Spinal cord (tissue), 10 donors: Measurements from ENCODE around the gene TMEM108. TPM values are rescaled to one million over a fixed set of nuclear protein-coding genes. Genes with fewer than 3 reads are reported as not detected.

Source experiments
- DNase-seq, 6 donors: peaks; one replicate each; pipeline versions ENCODE4 v3.0.0 to v3.0.0-alpha.2; 2013 to 2015; ENCODE audit warnings: low spot score in 6 of 6, low read depth in 4 of 6
- H3K27ac ChIP-seq: one replicate; pipeline ENCODE4 v1.5.1; 2013; ENCODE audit warnings: low read depth, low read length, control low read depth
- H3K27me3 ChIP-seq: one replicate; pipeline ENCODE4 v1.6.1; 2013; ENCODE audit warnings: low read length; ENCODE audit not compliant: control insufficient read depth, insufficient read depth
- H3K36me3 ChIP-seq: one replicate; pipeline ENCODE4 v1.6.1; 2013; ENCODE audit warnings: low read length; ENCODE audit not compliant: control insufficient read depth, insufficient read depth
- H3K4me1 ChIP-seq: one replicate; pipeline ENCODE4 v1.6.1; 2013; ENCODE audit warnings: low read length; ENCODE audit not compliant: control insufficient read depth, insufficient read depth
- H3K4me3 ChIP-seq: one replicate; pipeline ENCODE4 v1.5.1; 2013; ENCODE audit warnings: low read depth, low read length, control low read depth
- H3K9me3 ChIP-seq: one replicate; pipeline ENCODE4 v1.6.1; 2013; ENCODE audit warnings: low read length; ENCODE audit not compliant: control insufficient read depth, insufficient read depth
- WGBS: methylation state at CpG from one replicate; pipeline ENCODE4 v1.1.5; 2013; ENCODE audit warnings: missing lambda C conversion rate; ENCODE audit not compliant: insufficient coverage; 5-methylcytosine and 5-hydroxymethylcytosine counted together
- polyA plus RNA-seq, 2 donors: library from polyadenylated mRNA; unstranded; fragments of 120-200 nt; gene quantifications; one replicate each; pipeline ENCODE4 v1.2.1, GENCODE V29; 2013; ENCODE audit not compliant: insufficient read length in 2 of 2
- total RNA-seq, 2 donors: library from RNA; depleted of rRNA in 1 of 2; stranded (reverse); fragments of 120-200 nt in 1 of 2; fragments of >200 nt in 1 of 2; gene quantifications; one replicate each; pipeline versions ENCODE4 v1.2.3 to v1.2.4, GENCODE V29; 2013 to 2014
- donor health status: healthy.

TMEM108 gene
- total and polyA plus RNA-seq, 4 donors = 6.6 to 75.5 (median 30.5) TPM

DNA sequence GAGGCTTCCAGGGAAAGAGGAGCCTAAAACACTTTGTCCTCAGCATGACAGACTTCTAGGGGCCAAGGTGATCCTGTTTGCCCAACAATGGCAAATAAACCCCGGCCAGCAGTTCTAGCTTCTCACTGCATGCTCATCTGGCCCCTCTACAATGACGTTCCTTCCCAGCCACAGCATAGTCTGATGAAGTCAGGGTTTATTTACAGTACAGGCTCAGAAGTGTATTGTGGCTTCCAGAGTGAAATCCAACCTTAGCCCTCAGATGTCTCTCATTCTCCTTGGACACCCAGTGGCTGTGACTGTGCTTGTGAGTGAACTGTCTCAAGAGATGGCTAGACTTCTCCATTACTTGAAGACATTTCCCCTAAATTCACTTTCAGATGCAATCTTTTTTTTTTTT is 402.5 kb downstream of the TMEM108 start:
- Histone ChIP-seq H3K27ac (no peak overlapping the region), H3K36me3 (no peaks in the 10 kb centered on the region)
- no peak for DNase-seq

DNA sequence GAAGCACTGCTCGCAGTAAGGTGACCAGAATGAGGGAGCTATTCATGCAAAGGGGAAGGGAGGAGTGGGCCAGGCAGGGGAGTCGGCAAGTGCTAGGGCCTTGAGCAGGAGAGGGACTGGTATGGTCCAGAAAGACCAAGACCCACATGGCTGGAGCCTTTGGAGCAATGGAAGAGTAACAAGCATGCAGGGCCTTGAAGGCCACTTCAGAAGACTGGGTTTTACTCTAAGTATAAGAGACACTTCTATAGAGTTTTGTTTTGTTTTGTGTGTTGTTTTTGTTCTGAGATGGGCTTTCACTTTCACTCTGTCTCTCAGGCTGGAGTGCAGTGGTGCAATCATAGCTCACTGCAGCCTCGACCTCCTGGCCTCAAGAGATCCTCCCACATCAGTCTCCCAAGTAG is 403.7 kb downstream of the TMEM108 start:
- Histone ChIP-seq H3K4me3 (no peak overlapping the region), H3K27ac (no peak overlapping the region), H3K36me3 (no peaks in the 10 kb centered on the region), H3K4me1 (no peaks in the 10 kb centered on the region), H3K27me3 (no peaks in the 10 kb centered on the region), H3K9me3 (no peaks in the 10 kb centered on the region)
- DNase-seq = no peak
- 92% methylated on average over 2 of the region's 3 CpGs for WGBS

More for the DNA sequence above, 402.5 kb downstream of the TMEM108 start:
- Histone ChIP-seq H3K27me3 (no peaks in the 10 kb centered on the region), H3K4me1 (no peaks in the 10 kb centered on the region), H3K4me3 (no peak overlapping the region), H3K9me3 (no peaks in the 10 kb centered on the region)
- 100% methylated on average over 1 of the region's 2 CpGs for WGBS

DNA sequence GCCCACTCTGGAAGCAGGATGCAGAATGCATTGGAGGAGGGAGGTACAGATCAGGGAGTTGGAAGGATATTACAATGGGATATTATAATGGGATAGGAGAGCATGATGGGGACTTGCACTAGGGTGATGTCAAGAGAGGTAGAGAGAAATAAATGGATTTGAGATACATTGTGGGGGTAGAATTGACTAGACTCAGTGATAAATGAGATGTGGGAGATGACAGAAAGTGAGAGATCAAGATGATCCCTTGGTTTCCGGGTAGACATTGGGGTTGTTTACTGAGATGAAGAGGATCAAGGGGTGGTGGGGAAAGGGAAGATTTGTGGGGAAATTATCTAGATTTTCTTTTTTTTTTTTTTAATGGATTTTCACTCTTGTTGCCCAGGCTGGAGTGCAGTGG is 404.3 kb downstream of the TMEM108 start:
- Histone ChIP-seq H3K4me3 (no peak overlapping the region), H3K27ac (no peak overlapping the region), H3K4me1 (no peaks in the 10 kb centered on the region), H3K27me3 (no peaks in the 10 kb centered on the region), H3K36me3 (no peaks in the 10 kb centered on the region), H3K9me3 (no peaks in the 10 kb centered on the region)
- DNase-seq = no peak
- 100% methylated on average over 1 of the region's 1 CpG for WGBS

DNA sequence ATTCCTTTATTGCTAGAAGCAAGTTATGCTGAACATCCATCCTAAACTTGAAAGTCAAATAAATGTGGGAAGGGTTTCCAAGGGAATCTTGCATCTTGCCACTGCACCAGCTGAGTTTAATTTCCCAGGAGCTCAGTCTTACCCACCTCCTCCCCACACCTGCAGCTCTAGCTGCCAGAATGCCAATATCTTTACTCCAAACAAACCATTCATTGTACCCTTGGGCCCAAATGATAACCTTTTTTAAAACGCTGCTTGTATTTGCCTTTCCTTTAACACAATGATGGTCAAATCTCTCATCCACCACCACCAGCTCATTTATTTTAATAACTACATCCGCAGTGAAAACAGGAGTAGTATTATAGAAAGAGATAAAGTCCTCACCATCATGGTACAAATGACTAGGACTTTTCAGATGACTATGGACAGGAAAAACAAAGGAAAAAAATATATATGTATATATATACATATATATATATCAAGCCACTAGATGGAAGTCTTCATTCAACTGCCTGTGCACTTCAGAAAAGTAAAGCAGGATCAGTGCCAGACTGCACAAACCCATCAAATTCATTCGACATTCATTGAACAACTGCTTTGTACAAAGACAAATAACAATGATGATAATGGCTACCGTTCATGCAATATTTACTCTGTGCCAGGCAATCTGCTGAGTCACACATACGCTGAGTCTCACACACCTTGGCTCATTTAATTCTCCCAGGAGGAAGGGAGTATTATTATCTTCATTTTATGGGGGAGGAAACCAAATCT is 405.6 kb downstream of the TMEM108 start:
- H3K36me3 ChIP-seq = no peaks in the 10 kb centered on the region
- peak in 2 of 6 donors; percentile 38 to 65 for DNase-seq
- H3K4me1 ChIP-seq = peaks cover 5% of the 10 kb centered on the region
- H3K4me3 ChIP-seq = no peak overlapping the region
- H3K27me3 ChIP-seq = no peaks in the 10 kb centered on the region
- H3K9me3 ChIP-seq = no peaks in the 10 kb centered on the region
- no peak overlapping the region for H3K27ac ChIP-seq
- 20% methylated on average over 1 of the region's 5 CpGs for WGBS

DNA sequence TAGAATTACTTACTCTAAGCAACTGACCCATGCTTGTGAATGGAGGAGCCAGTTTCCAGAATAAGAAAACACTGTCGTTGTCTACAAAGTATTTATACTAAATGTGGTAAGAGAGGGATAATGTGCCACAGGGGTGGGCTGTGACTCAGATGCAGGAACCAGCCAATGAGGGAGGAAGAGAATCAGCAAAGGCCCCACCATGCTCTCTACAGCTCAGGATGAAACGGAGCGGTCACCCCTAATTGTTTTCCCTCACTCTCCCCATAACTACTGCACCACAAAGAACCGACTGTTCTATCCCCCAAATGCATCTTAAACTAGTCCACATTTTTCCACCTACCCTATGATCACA is 406.2 kb downstream of the TMEM108 start:
- Histone ChIP-seq H3K4me3 (no peak overlapping the region), H3K4me1 (peaks cover 5% of the 10 kb centered on the region), H3K27ac (no peak overlapping the region), H3K36me3 (no peaks in the 10 kb centered on the region), H3K27me3 (no peaks in the 10 kb centered on the region), H3K9me3 (no peaks in the 10 kb centered on the region)
- WGBS = 94% methylated on average over 1 of the region's 4 CpGs
- no peak for DNase-seq

DNA sequence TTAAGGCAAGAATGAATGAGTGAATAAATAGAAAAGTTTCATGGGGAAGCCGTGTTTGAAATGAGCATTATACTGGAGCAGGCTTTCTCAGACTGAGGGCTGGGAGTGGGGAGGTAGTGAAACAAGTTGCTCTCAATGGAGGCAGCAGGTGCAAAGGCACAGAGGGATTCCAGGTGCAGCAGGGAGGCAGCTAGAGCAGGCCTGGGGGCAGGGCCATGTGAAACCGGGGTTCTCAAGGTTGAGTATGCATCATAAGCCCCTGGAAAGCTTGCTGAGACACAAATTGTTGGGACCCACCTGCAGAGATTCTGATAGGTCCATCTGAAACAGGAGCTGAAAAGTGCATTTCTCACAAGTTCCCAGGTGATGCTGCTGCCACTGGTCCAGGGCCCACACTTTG is 406.9 kb downstream of the TMEM108 start:
- Histone ChIP-seq H3K36me3 (no peaks in the 10 kb centered on the region), H3K9me3 (no peaks in the 10 kb centered on the region), H3K4me1 (peaks cover 5% of the 10 kb centered on the region), H3K27ac (no peak overlapping the region), H3K4me3 (no peak overlapping the region), H3K27me3 (no peaks in the 10 kb centered on the region)
- 77% methylated on average over 2 of the region's 2 CpGs for WGBS
- DNase-seq = no peak
